ENCODE results near the gene KIF17. TPM values are rescaled to one million over a fixed set of nuclear protein-coding genes. Genes with fewer than 3 reads are reported as not detected.

KIF17 gene
- polyA plus RNA-seq, 1 of the 3 experiments (the other 2 are of a cell fraction): 4.3 TPM

GRCh38 chr1:20760322-20760721 is 42.5 kb upstream of the KIF17 start:
- TF ChIP-seq FOXM1 (IDR thresholded peaks at IDR 0.05; ENCODE audit: low read depth) (no peak), REST (IDR thresholded peaks at IDR 0.05; ENCODE audit: low read depth, low read length) (no peak), SIN3A (IDR thresholded peaks at IDR 0.05; ENCODE audit: borderline replicate concordance, low read depth, low read length) (no peak), CTCF (IDR thresholded peaks at IDR 0.05) (no peak), YY1 (IDR thresholded peaks at IDR 0.05; ENCODE audit: low read depth) (no peak), USF2 (IDR thresholded peaks at IDR 0.05; ENCODE audit: borderline replicate concordance, low read depth, low read length) (no peak), RCOR1 (IDR thresholded peaks at IDR 0.05; ENCODE audit: low read length) (no peak), PBX3 (IDR thresholded peaks at IDR 0.05) (no peak), IRF3 (IDR thresholded peaks at IDR 0.05; ENCODE audit: low read depth, low read length) (no peak)
- H3K27ac ChIP-seq (ENCODE audit: low read depth in 2 of 2, low read length in 1 of 2): no peak overlapping the region
- CTCF ChIA-PET: interaction anchor here (0.7 to 1.3 kb wide), 2 partner anchors 26 to 127 kb away, joined by 3 read pairs; no protein-coding TSS in a partner anchor

More at GRCh38 chr1:20760322-20760721, 42.5 kb upstream of the KIF17 start:
- POLR2A ChIA-PET: no interaction called here
- Histone ChIP-seq H3K9me3 (no peaks in the 10 kb centered on the region), H3K27me3 (ENCODE audit: insufficient read depth) (no peaks in the 10 kb centered on the region), H4K20me1 (ENCODE audit: insufficient read depth) (no peaks in the 10 kb centered on the region), H3K4me1 (ENCODE audit: control insufficient read depth in 1 of 2, insufficient read depth in 2 of 2, low read depth in 1 of 2, low read length in 1 of 2) (no peaks in the 10 kb centered on the region), H3F3A (replicated peaks; ENCODE audit: insufficient read depth) (peaks cover 6% of the 10 kb centered on the region), H3K9ac (no peak overlapping the region), H2AFZ (ENCODE audit: low read depth) (no peak overlapping the region), H3K9me2 (no peaks in the 10 kb centered on the region), H3K4me3 (ENCODE audit: low read depth in 2 of 2, low read length in 1 of 2) (no peak overlapping the region), H3K79me2 (ENCODE audit: insufficient read depth) (peaks cover 27% of the 10 kb centered on the region), H3K36me3 (replicated peaks in 1 of 2; ENCODE audit: control insufficient read depth in 1 of 2, insufficient read depth in 2 of 2, low read length in 1 of 2) (peaks cover 69 to 94% of the 10 kb centered on the region in 2 experiments), H3K4me2 (no peak overlapping the region)
- 96% methylated on average over 6 of the region's 6 CpGs for WGBS (ENCODE audit: low lambda C conversion rate)
- no peak for DNase-seq

Measured in SK-N-SH (cell line).